NCI-H1436 (cell line): ENCODE results near the gene GAS2L1.

Source experiments
- DNase-seq: peaks from one replicate; lab custom pipeline; 2025; lab: John Stamatoyannopoulos, UW

GAS2L1 gene

DNA sequence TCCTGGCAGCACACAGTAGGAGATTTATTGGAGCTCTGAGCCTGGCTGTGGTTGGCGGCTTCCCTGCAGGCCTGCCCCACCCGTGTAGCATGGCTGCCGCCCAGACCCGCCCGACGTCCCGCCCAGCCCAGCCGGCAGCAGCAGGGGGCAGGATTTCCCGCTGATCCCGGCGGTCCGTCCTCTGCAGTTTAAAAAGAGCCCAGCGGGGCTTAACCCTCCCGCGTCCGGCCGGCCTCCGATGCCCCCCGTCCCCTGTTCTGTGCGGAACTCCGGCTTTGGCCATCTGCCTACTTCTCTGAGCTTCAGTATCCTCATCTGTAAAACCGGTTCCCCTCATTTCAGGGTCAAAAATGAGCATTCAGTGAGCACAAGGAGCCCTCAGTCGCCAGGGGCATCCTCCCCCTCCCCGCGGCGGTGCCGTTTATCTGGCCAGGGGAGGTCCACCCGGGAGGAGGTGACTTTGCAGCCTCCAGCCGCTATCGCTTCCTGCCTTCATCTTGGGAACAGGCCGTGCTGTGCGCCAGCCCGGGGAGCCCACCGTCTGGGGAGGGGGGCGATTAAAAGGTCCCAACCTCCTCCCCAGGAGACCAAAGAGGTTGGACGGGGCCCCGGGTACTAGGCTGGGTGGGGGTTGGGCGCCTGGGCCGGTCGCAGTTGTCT, at the start of gene GAS2L1:
TSS of gene GAS2L1 (plus strand) at position 476 of the 660 bp plus-strand sequence. CDS start 1,456 bp downstream, outside the sequence.
- peak; percentile 29 for DNase-seq

DNA sequence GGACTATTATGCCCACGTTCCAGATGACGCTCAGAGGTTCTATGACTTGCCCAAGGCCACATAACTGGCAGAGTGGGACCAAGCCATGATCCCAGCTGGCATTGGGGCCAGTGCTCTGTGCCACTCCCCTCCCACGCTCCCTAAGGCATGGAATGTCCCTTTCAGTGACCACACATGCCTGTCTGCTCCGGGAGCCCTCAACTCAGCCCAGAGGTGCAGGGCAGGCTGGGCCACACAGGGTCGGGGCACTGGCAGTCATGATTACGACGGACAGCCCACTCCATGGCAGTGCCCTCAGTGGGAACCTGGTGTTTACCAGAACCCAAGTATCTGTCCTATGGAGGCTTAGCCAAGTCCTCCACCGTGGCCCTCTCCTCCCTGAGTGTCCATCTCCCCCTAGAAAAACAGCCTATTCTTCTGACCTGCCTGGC, 48.7 kb upstream of the GAS2L1 start:
- DNase-seq, result no peak

DNA sequence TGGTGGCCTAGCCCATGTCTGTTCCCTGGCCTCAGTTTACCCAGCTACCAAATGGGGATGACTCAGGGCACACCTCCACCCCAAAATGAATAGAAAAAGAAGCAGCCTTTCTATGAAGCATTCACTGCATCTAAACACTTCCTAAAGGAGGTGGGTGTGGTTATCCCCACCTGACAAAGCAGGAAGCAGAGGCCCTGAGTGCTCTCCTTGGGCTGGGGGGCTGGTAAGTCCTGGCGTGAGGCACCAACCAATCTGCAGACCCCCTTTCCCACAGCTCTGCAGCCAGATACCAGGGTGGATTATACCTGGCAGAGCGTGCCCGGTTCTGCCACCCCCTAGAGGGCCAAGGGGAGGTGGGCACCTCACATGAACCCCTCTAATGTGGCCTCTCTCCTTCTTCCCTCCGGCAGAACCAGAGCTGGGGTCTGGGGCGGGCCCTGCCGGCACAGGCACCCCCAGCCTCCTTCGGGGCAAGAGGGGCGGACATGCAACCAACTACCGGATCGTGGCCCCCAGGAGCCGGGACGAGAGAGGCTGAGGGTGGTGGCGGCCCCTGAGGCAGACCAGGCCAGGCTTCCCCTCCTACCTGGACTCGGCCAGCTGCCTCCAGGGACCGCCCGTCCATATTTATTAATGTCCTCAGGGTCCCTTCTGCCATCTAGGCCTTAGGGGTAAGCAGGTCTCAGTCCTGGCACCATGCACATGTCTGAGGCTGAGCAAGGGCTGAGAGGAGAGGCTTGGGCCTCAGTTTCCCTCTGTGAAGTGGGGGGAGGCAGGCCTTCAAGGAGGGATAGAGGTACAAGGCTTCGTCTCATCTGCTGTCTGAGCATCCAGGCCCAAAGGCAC, 47.8 kb upstream of the GAS2L1 start:
- no peak for DNase-seq

DNA sequence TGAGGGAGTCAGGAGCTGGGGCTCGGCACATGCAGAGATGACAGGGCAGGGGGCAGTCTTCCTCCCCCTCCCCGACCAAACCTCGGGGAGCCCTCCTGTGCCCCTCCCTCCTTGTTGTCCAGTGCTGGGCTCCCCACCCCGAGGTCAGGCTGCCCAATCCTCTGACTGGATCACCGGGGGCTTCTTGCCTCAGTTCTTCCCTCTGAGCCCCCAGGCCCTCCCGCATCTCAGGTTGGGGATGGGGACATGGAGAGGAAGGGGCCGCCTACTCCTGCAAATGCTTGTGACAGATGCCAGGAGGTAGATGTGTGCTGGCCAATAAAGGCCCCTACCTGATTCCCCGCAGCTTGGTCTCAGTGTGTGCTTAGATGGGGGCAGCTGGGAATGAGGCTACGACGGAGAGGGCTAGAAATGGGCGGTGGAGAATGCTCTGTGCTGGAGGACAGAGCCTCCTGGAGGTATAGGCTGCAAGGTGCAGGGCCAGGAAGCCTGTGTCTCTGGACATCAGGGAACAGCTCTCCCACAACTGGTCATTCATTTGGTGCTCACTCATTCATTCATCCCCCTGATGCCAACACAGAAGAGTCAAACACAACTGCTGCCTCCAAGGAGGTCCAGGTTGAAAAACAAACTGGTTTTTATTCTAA, 47.1 kb upstream of the GAS2L1 start:
- DNase-seq, result no peak

DNA sequence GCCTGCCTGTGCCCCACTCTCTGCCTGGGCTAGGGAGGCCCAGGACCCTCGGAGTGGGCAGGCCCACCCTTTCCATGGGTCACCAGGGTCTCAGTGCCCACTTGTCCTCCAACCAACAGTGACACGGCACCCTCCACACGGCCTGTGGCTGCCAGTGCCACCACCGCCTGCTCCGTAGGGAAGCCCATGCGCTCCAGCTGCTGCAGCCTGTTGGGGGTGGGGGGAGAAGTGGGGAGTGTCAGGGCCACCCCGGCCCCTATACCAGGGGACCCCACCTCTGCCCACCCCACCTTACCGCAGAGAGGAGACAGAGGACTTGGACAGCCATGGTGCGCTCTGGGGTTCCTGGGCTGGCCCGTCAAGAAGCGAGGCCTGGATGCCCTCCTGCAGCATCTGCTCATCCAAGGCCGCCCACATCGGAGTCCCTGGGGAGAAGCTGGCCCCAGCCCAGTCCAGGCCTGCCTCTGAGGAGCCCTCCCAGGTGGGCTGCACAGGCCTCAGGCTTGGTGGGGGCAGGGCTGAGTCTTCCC, 46.4 kb upstream of the GAS2L1 start:
- DNase-seq, result no peak

DNA sequence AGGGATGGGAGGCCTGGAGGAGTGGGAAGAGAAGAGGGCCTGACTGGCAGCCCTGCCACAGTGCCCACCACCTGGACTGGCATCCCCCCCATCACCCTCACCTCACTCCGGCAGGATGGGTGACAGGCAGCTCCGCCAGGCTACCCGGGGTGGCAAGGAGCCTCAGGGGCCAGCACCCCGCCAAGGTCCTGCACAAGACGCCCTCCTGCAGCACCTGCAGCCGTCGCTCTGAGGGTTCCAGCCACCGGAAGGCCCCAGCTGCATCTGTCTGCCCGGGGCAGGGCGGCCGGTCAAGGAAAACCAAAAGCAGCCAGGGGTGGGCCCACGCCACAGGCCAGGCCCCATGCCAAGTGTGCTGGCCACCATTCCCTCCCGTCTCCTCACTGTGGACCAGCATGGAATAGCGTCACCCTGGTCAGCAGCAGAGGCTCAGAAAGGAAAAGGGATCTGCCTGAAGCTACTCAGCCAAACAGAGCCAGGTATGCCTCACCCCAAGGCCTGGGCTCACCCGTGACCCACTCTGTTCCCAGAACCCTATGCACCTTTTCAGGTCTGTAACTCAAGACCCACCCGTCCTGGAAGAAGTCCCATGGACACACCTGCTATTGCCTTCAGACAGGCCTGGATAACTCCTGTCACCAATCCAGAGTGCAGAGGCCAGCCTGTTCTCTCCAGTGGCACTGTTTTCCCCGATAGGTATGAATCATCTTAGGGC, 45.7 kb upstream of the GAS2L1 start:
- no peak for DNase-seq

DNA sequence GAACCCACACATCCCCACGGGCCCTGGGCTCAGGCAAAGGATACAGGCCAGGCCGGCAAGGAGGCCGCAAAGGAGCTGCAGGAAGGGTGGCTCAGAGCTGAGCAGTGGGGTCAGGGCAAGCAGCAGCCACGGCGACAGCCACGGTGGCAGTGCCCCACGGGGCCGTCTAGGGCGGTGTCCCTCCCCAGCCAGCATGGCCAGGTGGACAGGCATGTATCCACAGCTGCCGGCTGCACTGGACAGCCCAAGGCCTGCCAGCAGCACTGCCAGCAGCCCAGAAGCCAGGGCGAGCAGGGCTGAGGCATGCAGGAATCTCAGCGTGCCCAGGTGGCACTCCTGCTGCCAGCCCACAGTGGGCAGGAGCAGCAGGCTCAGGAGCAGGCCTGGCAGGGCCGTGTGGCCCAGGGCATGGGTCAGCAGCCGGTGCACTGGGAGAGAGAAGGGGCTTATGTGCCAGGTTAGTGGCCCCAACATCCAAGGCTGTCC, 42.6 kb upstream of the GAS2L1 start:
- no peak for DNase-seq

DNA sequence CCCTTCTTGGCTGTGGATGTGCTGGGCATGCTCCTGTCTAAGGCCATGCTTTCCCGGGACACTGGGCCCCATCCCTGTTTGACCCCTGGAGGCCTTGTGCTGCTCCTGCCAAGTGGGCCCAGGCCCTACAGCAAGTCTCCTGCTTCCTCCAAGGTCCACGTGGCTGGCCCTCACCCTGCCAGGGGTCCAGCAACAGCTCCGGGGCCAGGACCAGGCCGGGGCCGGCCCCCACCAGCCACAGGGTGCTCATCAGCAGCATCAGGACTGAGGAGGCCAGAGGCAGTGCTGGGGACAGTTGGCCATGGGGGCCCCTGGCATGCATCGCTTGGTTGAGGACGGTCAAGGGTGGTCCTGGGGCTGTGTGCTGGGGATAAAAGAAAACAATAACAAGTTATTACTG, 41.1 kb upstream of the GAS2L1 start:
- DNase-seq, result no peak

DNA sequence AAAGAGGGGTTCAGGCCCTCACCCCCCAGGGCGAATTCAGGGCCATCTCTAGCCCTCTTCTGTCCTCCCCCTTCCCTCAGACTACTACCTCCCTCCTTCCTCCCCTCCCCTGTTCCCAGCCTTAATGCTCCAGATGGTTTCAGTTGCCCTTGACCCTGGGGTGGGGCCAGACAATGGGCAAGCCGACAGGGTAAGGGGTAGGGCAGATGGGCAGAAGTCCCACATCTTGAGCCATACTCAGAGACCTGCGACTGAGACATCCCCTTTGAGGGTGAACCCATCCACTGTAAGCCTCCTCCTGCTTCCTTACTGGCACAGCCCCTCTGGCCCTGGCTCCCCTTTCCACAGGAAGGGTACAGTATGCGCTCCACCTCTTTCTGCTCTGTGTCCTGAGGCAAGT, 40.5 kb upstream of the GAS2L1 start:
- no peak for DNase-seq

DNA sequence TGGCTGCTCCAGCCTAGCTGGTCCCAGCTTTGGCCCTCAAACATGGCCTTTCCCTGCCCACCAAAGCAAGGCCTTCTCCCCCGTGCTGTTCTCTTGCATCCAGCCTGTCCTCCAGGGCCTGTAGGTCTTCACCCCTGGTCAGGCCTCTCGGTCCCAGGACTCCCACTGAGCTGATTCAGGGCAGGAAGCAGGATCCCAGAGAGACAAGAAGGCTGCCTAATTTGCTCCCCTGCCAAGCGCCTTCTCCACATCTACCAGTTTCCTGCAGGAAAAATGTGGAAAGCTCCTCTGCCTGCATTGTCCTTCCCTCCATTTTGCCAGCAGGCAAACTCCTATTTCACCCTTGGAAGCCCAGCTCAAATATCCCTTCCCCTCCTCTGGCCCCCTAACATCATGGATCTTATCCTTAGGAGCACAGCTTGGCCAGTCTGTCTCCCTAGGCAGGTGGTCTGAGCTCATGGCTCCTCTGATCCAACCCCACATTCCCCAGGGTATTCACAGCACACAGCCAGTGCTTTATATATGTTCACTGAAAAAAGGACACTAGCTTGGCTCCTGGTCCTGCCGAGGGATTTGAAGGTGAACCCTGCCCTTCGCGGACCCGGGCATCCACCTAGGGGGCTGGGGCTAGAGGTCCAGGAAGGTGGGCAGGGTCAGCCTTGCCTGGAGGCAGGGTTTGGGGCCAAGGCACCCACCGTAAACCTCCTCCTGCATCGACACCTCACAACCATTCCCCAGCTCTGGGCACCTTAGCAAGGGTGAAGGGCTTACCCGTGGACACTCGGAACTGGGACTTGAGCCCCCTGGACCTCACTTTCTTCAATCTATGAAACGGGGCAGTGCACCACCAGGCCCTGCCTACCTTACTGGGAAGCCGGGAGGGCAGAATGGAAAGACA, 39.6 kb upstream of the GAS2L1 start:
- no peak for DNase-seq

DNA sequence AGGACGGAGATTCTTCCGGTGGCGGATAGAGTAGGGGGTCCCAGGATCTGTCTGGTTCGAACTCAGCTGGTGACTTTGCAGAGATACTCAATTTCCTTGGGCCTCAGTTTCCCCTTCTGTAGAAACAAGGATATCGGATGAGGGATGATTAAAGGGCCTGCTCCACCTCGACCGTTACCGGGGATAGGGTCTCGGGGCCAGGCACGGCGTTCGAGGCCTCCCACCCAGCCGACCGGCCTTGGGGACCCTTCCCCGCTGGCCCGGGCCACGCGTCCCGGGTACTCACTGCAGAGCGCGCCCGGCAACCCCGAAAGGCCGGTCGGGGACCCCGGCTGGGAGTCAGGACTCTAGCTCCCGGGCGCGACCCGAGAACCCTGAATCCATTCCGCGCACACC, 39.0 kb upstream of the GAS2L1 start:
- no peak for DNase-seq

DNA sequence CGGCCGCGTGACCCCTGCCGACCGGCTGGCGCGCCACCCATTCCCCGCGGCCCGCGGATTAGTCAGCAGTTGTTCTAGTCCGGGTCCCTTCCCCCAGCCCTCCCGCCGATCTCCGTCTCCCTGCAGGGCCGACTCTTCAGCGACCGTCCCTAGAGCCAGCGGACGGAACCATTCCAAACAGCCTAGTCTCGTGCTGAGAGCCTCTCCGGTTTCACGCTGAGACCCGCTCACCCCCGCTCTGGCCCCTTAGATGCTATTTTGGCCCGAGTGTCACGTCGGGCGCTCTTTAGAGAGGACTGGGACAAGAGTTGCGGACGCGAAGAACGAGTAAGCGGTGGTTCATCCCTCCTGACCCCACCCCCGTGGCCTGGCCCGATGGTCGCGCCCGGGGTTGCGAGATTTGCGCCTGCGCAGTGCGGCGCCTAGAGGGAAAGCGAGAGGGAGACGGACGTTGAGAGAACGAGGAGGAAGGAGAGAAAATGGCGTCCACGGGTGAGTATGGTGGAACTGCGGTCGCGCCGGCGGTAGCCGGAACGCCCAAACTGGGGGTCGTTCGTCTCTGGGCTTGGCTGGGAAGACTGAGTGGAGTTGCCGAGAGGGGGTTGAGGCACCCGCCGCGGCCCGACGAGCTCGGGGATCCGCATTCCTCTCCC, 38.5 kb upstream of the GAS2L1 start, which contains the start of the genes EWSR1 and RHBDD3:
TSS of gene EWSR1 (plus strand) at position 411 of the 653 bp plus-strand sequence. CDS start at position 480, 69 bp downstream.
TSS of gene RHBDD3 (minus strand) at position 124 of the 653 bp plus-strand sequence. CDS start 2,355 bp downstream, outside the sequence.
- DNase-seq, result peak; percentile 90

DNA sequence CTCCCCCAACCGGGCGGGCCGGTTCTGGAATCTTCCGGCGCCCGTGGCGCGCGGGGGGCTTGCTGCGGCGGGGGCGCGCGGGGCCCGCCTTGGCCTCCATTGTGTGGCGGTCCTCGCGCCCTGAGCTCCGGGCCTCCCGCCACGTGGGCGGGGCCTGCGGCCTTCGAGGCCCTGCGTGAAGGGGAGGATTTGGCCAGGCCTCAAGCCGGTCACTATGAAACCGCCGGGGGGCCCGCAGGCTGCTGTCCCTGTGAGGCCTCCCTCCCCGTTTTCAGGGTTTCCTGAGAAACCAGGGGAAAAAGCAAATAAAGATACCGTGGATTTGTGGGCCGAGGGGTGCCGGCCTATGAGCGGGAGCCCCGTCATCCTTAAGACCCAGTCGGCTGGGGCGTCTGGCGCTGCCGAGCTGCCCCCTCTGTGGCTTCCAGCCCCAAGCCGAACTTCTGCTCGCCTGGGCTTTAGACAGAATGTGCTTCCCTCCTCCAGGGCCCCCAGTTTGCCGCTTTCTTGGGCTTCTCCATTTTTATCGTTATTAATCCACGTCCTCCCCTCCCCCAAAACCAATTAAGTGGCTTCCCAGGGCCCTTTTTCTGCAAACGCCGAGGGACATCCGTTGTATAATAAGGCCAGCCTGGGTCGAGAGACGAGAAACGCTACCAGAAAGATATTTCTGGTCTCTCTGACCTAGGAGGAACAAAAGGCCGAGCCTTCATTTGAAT, 37.8 kb upstream of the GAS2L1 start:
- peak; percentile 18 for DNase-seq

DNA sequence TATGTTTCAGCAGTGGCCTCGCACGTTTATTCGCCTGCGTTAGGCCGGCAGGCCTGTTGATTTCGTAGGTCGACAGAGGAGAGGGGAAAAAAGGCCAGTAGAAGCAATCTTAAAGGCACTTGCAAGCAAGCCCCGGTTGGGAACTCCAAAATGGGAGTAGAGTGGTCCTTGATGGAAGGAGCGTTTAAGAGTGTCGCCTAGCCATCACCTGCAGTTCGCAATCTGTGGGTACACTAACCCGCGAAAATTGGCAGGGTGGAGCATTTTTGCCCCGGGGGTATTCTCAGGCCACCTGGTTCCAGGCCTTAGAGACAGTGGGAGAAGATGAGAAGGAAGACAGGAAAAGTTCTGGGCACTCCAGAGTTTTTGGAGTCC, 37.2 kb upstream of the GAS2L1 start:
- DNase-seq, result no peak

DNA sequence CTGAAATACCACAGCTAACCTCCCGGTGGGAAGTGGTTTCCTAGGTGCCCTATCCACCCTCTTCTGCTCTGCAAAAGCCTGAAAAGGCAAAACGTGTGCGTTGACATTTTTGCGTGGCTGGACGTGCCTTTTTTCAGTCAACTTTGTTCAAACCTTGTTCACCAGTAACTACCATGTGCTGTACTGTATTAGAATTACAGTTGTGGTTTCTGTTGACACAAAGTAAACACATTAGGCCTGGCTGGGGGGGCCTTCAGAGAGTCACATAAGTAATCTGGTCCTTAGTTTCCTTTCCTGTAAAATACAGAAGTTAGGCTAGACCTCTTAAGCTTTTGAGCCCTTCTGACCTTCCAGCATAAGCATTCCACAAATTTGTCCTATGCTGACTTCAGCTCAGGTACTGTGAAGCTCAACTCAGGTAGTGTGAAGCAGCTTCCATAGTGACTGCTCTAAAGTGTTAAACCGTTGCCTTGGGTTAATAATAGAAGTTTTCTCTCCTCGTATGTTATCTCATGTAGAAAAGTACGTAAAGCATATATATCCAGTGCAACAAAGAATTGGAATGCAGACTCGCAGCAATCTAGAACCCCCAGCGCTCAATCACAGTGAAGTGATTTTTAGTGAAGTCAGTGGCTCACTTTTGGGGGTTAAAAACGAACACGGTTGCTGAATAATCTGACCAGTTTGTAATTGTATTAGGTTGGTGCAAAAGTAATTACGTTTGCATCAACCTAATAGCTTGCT, 36.5 kb upstream of the GAS2L1 start:
- no peak for DNase-seq

DNA sequence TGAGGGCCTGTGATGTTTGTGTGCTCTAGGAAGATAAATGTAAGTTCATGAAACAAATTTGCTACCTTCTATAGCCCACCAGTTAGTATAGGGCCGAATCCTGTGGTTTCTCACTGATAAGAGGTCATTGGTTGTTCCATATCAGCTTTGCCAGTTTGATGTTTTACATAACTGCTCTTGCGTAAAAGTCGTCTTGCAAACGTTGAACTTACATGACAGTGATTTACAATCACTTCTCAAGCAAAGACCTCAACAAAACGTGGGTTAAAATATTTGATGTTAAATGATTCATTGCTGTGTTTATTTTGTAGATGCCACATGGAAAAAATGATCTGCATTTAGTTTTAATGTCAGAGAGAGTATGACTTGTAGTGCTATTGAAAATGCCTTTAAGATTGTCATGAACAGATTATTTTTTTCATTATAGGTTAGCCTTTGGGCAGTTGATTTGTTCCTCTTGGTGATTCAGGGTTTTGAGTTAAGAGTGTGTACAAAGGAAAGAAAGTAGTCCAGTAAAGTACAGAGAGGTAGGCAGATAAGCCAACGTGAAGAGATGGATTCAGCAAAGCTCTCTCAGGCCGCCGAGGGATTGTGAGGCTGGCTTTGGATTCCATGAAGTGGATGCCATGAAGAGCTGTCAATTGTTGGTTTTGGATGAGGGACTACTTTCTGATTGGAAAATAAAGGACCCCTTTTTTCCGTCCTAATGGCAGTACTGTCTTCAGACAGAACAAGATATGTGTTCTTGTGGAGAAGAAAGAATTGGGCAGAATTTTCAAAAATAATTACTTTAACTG, 35.8 kb upstream of the GAS2L1 start:
- DNase-seq, result no peak

DNA sequence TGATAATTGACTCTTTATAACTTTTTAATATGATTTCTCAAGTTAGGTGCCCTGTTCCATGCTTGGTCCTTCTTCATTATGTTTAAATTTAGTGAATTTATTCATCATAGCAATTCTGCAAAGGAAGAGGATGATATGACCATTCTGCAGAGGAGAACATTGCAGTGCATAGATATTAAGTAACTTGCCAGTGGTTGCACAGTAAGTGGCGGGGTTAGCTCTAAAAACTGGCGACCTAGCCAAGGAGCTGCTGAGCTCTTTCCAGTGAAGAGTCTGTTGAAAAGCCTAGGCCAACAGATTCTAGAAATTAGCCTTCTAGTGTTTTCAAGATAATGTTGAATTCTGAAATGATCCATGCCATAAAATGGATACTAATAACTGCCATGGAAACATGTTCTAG, 33.8 kb upstream of the GAS2L1 start:
- no peak for DNase-seq

DNA sequence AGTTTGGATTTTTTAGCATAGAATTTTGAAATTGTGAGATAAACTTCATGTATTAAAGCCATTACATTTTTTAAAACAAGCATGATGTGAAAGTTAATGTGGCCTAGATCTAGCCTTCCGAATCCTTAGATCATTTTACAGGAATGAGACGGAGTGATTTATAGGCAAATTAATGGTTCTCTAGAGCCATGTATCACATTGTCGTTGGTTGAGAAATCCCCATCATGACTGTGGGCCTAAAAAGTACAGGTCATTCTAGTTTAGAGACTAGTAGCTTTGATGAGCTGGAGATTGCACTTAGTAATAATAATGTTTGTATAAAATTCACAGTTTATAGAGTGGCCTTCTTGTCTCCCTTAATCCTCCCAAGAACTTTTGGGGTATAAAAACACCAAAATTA, 31.3 kb upstream of the GAS2L1 start:
- DNase-seq, result no peak
